NCI-H2227 (cell line): ENCODE results near the gene LYRM4.

Source experiments
- DNase-seq: peaks from one replicate; lab custom pipeline; 2025; ENCODE audit not compliant: unreplicated experiment; lab: John Stamatoyannopoulos, UW

Gene LYRM4

DNA sequence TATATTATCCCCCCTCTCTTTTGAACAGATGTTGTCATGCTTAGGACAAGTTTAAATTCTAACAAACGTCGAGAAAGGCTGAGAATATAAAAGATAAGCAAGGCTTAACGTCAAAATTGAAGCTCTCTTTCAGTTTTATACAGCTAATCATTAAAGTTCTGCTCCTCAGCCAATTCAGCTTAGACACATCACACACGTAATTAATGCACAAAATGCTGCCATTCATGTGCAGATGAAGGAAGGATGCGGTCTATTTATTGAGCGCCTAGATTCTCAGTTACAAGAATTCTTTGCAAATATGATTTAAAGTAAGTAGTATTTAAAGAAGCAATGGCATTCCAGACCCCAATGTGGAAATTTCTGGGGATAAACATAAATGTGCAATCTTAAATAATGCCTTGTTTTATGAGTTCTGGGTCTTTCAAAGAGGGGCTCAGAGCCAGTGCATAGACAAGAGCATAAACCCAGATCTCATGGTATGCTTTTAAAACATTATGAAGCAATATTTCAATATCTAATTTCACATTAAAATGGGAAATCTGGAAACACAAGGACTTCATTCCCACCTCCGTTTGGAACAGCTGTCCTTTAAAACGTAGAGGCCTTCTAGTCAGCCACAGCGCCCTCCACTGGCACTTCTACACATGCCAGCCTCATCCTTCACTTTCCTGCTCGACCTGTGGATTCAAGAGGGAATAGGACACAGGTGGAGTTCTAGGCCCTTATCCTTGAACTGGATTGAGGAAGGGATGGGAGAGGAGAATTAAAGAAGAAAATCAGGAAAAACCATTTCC lies 85.8 kb downstream of the LYRM4 start:
- peak; percentile 55 for DNase-seq

- DNase-seq = peak; percentile 39
Observed at GRCh38 chr6:5174244-5174643, 86.5 kb downstream of the LYRM4 start.

- DNase-seq = no peak
Observed at GRCh38 chr6:5173810-5174209, 86.9 kb downstream of the LYRM4 start.

DNA sequence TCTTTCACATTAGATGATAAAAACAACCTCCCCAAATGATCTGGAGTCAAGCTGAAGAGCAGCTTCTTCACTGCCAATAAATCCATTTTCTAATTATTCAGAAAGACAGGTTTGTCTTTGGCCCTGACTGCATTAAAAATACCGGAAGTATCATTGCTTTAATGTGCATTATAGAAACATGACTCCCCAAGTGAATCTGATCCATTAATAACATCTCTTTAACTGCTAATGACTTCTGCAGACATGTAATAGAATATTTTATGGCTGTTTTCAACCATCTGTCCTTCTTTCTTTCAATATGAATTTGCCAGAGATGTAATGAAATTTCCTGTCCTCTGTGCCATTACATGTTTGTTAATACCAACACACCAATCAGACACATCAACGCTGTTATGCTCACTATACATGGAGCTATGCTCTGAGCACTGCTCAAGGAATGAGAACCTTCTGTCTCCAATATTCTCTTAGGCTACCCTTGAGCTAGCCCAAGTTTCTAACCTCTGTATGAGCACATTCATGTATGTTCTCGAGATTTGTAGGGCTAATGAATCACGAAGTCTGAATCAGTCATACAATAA lies 87.8 kb downstream of the LYRM4 start:
- no peak for DNase-seq

GRCh38 chr6:5172041-5172653 lies 88.6 kb downstream of the LYRM4 start:
- DNase-seq = no peak

- no peak for DNase-seq
Observed at GRCh38 chr6:5167501-5167900, 93.2 kb downstream of the LYRM4 start.

GRCh38 chr6:5164092-5164491 lies 96.7 kb downstream of the LYRM4 start:
- no peak for DNase-seq

GRCh38 chr6:5163247-5163646 lies 97.5 kb downstream of the LYRM4 start:
- no peak for DNase-seq

GRCh38 chr6:5162355-5162754 lies 98.4 kb downstream of the LYRM4 start:
- no peak for DNase-seq

DNA sequence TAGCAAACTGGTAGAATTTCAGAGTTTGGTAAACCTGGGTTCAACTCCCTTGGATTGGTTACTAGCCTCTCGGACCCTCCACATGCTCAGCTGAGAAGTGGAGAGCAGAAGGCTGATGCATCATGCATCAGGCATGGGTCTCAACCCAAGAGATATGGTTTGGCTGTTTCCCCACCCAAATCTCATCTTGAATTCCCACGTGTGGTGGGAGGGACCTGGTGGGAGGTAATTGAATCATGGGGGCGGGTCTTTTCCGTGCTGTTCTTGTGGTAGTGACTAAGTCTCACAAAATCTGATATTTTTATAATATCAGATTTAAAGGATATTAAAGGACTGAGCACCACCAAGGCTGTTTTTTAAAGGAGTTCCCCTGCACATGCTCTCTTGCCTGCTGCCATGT lies 100.5 kb downstream of the LYRM4 start:
- DNase-seq = no peak

DNA sequence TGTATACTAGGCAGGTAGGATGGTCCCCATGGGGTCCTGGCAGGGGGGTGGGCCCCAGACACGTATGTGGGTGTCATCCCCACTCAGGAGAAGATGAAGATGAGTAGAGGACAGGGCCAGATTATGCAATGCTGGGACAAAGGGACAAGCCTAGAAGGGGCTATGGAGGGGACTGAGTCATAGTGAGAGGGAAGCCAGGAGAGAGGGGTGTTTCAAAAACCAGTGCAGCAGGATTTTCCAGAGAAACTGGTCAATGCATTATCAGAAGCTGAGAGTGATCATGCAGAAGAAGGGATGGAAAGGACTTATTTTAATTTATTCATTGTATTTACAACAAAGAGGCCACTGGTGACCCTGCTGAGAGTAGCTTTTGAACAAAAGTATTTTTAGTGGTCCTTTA lies 101.6 kb downstream of the LYRM4 start:
- DNase-seq = no peak

- no peak for DNase-seq
Observed at GRCh38 chr6:5158180-5158579, 102.6 kb downstream of the LYRM4 start.

GRCh38 chr6:5157621-5158138 lies 103.1 kb downstream of the LYRM4 start:
- DNase-seq = no peak

- DNase-seq = no peak
Observed at GRCh38 chr6:5156627-5157026, 104.1 kb downstream of the LYRM4 start.

GRCh38 chr6:5155906-5156305 lies 104.8 kb downstream of the LYRM4 start:
- no peak for DNase-seq

- DNase-seq = no peak
Observed at GRCh38 chr6:5153186-5153585, 107.6 kb downstream of the LYRM4 start.

DNA sequence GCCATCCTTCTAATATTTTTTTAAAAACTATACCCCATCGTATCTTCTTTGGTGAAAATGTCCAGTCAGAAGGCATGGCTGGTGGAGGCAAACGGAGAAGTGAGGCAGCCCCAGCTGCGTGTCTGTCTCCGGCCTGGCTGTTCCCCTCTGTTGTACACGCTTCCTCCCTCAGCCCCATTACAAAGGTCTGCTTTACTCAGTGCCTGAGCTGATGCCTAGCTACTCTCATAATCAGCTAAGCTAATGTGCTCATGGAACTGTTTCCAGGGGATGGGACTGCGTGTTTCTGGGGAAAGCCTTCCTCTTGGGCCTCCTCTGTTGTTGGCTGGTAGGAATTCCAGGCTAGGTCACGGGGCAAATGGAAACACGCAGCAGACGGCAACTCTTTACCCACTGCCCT lies 108.3 kb downstream of the LYRM4 start:
- no peak for DNase-seq

DNA sequence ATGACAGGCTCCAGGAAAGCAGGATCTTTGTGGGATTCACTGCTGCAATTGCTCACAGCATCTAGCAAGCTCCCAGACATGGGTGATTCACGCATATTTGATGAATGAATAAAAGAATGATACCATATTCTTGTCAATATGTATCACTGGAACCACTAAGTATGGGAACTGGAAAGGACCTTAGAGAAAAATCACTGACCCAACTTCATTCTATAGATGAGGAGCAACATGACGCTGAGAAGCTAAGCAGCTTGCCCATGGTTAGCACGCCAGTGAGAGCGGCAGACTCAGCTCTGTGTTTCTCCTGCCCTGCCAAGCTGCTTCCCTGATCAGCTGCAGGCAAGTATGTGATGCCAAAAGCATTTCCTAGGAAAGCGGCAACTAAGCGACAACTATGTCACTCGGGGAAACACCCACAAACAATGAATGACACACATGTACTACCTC lies 108.8 kb downstream of the LYRM4 start:
- DNase-seq = no peak

DNA sequence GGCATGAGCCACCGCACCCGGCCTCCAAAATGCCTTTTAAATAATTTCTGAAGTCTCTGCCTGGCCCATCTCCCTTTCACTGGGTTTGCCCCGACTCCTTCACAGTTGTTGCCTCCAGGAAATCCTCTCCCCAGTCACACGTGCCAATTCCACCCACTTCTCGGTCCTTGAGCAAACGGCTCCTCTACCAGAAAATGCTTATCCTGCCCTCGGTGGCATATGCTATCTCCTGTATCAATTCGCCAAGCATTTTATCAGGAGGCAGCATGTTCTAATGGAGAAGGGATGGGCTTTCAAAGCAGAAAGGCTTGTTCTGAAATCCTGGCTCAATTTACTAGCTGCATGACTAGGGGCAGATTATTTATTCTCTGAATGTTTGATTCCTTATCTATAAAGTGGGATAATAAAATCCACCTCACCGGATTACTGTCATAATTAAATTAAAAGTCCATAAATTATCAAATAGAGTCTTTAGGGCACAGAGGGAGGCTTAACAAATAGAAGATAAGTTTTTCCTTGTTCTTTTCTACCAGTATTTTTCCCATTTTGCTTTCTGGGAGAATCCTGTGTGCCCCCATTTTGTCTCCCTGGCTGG lies 109.3 kb downstream of the LYRM4 start:
- DNase-seq = no peak

DNA sequence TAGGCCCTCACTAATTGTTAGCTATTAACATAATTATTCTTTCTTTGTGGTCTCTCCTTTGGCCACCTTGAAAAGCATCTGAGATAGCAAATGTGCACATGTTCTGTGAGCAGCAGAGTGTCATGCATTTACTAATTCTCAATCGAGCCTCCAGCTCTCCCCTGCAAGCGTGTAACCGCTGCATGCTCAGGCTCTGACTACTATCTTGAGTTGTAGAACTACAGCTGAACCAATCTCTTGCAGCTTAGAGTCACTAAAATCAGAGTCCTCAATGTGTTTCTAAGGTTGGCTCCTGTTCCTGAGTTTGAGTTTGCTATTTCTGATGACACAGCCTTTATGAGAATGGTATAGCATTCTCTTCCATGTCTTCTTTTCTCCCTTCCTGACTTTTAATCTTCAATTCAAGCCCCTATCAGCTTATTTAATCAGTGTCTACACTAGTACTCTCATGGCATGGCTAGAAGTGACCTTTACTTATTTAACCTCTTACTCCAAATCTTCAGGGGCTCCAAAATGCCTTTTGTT lies 110.1 kb downstream of the LYRM4 start:
- no peak for DNase-seq

DNA sequence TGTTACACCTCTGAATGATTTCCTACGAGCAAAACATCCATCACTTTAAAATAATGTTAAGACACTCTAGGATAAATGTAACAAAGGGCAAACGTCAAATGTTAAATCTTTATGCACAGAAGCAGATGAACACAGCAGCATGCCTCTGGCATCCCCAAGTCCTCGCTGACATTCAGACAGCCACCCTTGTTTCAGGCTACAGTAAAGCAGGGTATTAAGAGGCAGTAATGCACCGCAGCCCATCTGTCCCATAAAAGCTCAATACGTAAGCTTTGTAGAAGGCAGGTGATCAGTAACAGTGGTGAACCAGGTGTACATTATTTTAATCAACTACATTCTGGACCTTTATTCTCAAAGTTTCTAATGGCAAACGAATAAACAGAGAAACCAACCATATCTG lies 110.9 kb downstream of the LYRM4 start:
- no peak for DNase-seq
